Fibroblast of lung (primary cell): ENCODE measurements around the gene REG1A.

Experiments
- CTCF ChIP-seq, 2 donors: IDR thresholded peaks in 1 of 2; conservative IDR thresholded peaks in 1 of 2; 1 replicate in 1 of 2; 2 replicates in 1 of 2; pipeline ENCODE4 v1.5.1; 2011 to 2012; ENCODE audit warnings: low read length in 2 of 2, control low read depth in 1 of 2, inconsistent platforms in 1 of 2, low read depth in 1 of 2, mild to moderate bottlenecking in 1 of 2
- EZH2 ChIP-seq: IDR thresholded peaks from 2 replicates; pipeline ENCODE4 v1.5.1; 2012; ENCODE audit warnings: low read length, control low read depth, mild to moderate bottlenecking; ENCODE audit errors: missing control alignments

- no peak for TF ChIP-seq EZH2
- TF ChIP-seq CTCF (conservative IDR thresholded peaks at IDR 0.05 in 1 of 2, IDR thresholded peaks at IDR 0.05 in 1 of 2; ENCODE audit: low read depth in 1 of 2, low read length in 2 of 2) = no peak
Measured at GRCh38 chr2:79103214-79103613, 17.1 kb upstream of the REG1A start.
